Stimulated activated CD4-positive, alpha-beta T cell treated with anti-CD3 and anti-CD28 coated beads, Interleukin-15, amount 100 ng/mL, for 48 hours (primary cell): ENCODE measurements around the gene C10orf95.

Experiments
- DNase-seq, 2 donors: peaks; one replicate each; pipeline ENCODE4 v3.0.0-alpha.2; 2020; ENCODE audit warnings: low read depth in 2 of 2

The C10orf95 gene

DNA sequence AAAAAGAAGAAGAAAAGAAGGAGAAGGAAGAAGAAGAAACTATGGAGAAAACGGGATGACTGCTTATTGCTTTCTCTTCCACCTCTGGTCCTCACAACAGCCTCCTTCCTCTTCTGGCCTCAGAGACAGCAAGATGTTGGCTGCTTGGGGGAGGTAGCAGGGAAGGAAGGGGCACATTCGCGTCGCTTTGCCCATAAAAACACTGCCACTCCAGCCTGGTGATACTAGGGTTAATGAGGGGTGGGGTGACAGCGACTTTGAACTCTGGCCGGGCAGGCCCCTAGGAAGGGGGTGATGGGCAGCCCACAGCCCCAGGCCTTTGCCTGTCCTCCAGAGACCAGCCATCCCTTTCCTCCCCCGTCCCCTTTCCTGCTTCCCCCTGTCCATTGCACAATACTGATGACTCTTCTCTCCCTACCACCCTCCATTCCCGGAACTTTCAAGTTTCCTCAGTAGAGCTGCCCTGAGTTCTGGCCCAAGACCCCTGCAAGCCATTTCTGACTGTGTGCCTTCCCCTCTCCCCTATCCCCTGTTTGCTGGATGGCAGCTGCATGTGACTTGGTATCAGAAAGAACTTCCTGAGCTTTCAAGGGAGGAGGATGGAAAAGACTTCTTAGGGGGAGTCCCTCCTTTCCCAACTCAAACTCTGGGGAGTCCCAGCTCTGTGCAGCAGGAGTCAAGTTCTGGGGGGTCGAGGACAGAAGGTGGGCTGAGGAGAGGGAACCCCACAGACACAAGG is 16.8 kb downstream of the C10orf95 start:
- no peak for DNase-seq

DNA sequence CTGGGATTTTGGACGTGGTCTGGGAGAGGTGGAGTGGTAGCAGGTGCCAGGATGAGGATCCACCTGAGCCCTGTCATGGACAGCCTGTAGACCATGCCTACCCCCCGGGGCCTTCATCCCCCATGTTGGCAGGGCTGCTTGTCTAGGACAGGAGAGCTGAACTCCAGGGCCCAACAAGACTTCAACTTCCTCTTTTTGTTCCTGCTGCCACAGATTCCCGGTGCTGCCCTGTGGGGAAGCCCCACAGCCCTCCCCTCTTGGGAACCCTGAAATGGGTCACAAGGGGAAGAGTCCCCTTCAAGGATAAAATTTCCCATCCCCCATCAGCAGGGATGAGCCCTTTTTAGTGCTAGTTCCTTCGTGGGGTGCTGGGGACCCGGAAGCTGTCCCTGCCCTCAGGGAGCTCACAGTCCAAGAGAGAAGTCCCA is 17.7 kb downstream of the C10orf95 start:
- DNase-seq = no peak

DNA sequence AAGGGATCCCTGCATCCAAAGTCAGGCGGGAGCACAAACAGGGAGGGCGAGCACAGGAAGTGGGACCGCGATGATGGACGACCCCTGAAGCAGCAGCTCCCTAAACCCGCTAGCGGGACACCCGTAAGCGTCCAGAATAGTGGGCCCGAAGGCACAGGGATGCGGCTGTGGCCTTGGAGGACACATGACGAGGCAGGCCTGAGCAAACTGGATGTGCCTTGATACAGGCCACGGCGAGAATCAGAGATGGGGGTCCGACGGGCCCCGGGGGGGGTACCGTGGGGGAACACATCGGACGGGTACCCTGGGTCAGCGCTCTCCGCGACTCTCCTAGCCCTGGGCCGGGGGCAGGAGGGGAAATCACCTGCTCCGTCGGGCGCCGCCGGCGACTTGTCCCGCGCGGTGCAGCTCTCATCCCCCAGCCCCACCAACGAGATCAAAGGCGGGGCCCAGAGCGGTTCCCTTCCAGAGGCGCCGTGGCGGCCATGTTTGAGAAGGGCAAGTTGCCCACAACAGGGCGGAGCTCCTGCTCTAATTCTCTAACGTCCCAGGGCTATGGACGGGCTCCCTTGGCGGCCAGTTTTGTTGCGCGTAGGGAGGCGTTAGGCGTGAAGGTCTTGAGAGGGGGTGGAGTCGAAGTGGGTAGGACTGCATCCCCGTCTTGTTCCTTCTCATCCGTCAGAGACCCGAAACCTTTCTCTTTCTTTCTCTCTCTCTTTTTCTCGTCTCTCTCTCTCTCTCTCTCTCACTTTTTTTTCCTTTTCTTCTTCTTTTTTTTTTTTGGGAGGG is 19.0 kb downstream of the C10orf95 start, which contains the start of gene CUEDC2:
TSS of gene CUEDC2 (minus strand) at position 413 of the 789 bp plus-strand sequence. CDS start 7,386 bp downstream, outside the sequence.
- DNase-seq = peak; percentile 93 to 97

DNA sequence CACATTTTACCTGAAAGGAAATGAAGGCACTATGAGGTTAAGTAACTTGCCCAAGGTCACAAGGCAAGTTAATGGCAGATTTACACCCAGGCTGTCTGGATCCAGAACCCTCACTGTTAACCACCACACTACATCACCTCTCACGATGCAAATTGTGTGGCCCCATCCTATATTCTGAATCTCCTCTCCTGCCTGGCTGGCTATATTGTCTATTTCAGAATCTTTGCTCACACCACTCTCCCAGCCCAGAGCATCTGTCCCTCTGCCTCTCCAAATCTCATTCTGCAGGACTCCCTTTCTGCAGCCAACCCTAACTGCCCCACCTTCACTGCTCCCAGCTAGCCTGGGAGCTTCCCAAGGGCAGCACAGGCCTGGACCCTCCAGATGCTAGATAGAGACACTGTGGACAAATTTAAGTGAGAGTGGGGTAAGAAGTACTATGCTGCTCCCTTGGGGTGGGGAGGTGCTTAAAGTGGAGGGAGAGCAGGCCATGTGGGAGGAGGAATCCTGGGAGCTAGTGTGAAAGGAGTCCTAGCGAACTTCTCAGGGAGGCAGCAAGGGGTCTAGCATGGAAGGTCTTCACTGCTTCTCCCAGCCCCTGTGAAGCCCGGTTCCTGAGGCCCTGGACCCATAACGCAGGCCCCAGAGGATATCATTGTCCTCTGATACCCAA is 19.8 kb downstream of the C10orf95 start:
- DNase-seq = no peak

DNA sequence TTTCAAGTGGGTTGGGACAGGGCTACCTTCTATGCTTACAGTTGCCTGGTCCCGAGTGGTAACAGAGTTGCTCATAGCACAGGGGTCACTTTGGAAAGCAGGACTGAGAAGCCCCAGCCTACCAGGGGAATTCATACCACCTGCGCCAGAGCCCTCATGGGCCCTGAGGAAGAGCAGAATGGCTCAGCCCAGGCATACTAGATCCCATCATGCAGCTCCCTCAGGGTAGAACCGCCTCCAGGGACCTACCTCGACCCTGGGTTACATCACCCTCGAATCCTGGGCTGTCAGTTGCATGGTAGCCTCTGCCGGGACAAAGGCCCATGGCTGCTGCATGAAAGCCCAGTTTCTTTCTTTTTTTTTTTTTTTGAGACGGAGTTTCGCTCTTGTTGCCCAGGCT is 21.9 kb downstream of the C10orf95 start:
- no peak for DNase-seq

DNA sequence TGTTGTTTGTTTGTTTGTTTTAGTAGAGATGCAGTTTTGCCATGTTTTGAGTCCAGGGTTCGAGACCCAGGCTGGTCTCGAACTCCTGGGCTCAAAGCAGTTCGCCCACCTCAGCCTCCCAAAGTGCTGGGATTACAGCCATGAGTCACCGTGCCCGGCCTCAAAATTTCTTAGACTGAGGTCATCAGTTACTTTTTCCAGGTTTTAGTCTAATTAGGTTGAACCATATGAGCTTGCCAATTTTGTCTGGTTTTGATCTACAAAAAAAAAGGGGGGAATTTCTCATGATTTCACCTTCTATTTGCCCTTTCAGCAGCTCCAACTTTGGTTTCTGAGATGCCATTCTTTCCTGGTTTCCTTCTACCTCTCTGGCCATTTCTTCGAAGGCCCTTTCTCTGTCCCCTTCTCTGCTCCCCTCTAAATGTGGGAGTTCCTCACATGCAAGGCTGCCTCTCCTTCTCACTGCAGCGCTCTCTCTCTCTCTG is 24.5 kb downstream of the C10orf95 start:
- DNase-seq = no peak

DNA sequence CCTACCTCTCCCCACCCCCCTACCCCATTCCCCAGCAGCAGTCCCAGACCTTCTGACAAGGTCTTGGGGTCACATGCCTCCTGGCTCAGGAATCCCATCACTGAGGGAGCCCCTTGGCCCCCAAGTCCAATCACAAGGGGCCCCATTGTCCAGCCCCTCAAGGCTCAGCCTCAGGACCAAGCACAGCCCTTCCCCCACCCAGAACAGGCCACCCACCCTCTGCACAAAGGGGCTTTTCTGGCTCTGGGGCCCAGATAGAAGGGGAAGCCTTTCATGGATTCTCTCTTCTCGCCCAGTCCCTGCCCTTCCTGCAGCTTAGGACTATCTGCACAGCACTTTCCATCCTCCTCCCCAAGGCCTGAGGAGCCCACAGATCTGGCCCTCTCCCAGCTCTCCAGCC is 25.9 kb downstream of the C10orf95 start:
- no peak for DNase-seq

DNA sequence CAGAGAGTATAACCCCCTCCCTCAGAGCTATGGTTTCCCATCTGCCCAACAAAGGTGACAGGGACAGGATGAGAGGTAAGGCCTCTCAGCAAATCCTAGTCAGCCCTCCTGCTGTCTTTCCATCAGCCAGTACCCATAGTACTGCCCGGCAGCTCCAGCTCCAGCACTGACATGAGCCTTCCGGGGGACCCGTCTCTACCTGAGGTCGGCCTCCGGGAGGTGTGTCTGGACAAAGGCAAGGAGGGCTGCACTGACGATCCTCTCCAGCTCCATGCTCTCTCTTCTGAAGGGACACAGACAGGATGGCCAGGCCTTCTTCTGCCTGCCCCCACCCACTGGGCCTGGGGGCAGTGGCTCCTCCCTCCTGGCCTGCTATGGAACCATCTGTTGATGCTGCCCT is 26.4 kb downstream of the C10orf95 start:
- DNase-seq = no peak

DNA sequence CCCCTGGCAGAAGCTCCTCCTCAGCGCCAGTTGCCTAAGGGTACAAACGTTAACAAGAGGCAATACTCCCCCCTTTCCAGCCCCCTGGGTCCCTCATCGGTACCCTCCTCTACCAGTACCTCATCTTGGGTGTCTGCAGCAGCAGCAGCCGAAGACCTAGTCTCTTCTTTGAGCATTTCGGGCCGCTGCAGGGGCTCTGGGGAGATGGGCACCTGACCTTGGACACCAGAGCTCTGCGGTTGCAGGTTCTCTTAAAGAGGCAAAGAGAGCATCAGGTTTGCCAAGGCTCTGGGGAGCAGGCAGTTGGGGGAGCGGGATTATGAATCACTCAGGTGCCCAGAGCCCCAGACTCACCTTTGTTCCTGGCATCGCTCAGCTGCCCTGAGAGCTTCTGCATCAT is 27.2 kb downstream of the C10orf95 start:
- DNase-seq = no peak

DNA sequence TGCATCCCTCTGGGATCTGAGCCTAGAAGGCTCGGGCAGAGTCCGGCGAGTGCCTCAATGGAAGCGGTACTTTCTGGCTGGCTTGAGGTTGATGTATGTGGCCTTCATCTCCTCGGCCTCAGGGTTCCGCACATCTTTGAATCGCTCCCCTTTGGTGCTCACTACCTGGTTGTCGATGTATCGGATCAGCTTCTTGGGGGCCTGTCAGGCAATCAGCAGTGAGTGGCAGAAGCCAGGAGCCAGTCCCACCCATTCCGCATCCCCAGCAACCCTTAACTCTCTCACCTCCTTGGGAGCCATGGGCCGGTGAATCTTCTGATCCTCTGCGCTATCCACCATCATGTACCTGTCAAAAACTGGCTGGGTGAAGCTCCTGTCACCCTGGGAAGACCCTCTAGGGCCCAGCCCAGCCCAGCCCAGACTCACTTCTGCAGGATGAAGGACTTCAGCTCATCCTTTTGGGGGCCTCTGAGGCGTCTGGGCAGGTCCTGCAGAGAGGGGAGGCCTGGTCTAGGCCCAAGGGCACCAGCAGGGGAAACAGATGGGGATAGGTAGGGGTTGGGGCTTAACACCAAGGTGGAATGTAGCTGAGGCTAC is 27.9 kb downstream of the C10orf95 start:
- no peak for DNase-seq

DNA sequence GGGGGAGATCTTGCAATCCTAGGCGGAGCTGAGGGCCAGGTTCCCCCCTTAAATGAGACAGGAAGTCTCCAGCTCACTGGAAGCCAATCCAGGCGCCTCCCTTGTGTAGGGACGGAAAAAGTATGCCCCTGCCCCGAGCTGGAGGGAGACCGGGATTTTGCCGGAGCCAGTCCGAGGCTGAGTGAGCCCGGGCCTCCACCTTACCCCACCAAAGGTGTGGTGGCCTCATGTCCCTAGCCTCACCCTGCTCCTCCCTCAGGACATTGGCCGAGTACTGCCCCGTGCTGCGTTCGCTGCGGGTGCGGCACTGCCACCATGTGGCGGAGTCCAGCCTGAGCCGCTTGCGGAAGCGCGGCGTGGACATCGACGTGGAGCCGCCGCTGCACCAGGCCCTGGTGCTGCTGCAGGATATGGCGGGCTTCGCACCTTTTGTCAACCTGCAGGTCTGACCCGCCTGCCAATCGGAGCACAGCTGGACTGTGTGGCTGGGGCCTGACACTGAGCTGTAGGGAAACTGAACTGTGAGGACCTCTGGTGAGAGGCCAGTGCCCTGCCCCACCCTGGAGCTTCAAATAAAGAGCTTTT is 28.7 kb downstream of the C10orf95 start:
- DNase-seq = peak in 1 of 2 donors; percentile 45

DNA sequence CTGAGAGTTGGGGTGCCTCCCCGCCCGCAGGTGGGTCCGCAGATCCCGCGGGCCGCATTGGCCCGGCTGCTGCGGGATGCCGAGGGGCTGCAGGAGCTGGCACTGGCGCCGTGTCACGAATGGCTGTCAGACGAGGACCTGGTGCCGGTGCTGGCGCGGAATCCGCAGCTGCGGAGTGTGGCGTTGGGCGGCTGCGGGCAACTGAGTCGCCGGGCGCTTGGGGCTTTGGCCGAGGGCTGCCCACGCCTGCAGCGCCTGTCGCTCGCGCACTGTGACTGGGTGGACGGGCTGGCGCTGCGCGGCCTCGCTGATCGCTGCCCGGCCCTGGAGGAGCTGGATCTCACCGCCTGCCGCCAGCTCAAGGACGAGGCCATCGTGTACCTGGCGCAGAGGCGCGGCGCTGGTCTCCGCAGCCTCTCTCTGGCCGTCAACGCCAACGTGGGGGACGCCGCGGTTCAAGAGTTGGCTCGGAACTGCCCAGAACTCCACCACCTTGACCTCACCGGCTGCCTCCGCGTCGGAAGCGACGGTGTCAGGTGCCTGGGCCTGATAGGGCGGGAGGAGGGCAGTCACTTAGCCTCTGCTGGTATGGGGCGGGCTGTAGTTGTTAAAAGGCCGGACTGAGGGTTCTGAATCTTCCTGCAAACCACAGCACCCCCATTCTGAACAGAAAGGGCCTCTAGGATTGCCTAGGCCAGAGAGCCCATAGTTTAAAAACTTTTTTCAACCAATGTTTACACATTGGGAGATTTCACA is 29.4 kb downstream of the C10orf95 start:
- no peak for DNase-seq

DNA sequence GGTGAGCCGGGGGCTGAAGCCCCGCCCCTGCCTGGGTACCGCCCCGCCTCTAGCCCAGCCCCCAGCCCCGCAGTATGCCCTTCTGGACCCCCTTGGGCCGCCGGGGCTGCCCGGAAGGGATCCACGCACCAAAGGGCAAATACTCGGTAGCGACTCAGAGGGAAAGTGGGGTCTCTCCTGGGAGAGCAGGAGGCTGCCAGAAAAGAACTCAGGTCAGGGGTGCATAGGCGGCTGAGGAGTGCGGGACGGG is 29.9 kb downstream of the C10orf95 start:
- DNase-seq = no peak

DNA sequence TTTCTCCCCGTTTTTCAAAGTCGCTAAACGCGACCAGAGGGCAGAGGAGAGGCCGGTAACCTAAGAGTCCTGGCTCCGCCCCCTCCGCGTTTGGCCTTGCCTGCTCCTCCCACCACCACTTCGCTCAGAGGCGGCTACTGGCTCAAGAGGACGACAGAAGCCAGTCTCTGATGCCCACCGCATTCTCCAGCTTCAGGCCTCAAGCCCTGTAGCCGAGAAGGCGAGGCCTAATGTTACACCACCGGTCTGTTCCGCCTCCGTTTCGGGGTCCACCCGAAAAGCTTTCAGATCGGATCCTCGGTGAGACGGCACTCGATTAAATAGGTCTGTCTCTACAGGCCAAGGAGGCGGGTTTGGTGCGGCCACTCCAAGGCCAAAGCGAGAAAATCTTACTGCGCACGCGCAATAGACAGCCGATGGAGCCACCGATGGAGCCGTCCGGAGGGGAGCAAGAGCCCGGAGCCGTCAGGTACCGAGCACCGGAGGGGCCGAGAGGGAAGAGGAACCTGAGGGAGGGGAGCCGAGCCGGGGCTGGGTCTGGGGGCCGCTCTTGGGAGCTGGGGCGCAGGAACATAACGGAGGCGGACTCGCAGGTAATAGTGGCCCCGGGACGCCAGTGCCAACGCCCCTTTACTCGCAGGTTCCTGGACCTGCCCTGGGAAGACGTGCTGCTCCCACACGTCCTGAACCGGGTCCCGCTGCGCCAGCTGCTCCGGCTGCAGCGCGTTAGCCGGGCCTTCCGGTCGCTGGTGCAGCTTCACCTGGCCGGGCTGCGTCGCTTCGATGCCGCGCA is 30.4 kb downstream of the C10orf95 start, which contains the start of gene FBXL15:
TSS of gene FBXL15 (plus strand) at position 123 of the 793 bp plus-strand sequence. CDS start at position 417, 294 bp downstream.
- peak; percentile 93 to 97 for DNase-seq

DNA sequence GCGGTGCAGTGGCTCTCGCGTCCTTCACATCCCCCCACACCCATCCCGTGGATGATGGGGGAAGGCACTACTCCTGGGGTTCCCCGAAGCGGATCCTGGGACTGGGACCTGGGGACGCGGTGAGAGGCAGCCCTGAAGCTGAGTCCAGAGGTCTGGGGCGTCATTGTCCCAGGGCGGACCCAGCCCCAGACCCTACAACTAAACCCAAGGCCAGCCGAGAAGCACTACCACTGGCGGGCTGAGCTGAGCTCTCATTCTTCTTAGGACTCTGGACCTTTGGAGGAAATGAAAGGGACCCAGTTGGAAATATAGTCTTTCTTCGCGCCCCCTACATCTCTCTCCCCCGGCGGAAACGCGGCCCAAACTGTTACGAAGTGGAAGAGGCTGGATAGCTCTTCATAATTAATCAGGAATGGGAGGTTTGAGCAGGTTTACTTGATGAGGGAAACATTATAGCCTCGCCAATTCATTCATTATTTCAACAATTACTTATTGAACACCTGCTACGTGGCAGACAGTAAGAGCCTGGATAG is 31.1 kb downstream of the C10orf95 start:
- DNase-seq = no peak

DNA sequence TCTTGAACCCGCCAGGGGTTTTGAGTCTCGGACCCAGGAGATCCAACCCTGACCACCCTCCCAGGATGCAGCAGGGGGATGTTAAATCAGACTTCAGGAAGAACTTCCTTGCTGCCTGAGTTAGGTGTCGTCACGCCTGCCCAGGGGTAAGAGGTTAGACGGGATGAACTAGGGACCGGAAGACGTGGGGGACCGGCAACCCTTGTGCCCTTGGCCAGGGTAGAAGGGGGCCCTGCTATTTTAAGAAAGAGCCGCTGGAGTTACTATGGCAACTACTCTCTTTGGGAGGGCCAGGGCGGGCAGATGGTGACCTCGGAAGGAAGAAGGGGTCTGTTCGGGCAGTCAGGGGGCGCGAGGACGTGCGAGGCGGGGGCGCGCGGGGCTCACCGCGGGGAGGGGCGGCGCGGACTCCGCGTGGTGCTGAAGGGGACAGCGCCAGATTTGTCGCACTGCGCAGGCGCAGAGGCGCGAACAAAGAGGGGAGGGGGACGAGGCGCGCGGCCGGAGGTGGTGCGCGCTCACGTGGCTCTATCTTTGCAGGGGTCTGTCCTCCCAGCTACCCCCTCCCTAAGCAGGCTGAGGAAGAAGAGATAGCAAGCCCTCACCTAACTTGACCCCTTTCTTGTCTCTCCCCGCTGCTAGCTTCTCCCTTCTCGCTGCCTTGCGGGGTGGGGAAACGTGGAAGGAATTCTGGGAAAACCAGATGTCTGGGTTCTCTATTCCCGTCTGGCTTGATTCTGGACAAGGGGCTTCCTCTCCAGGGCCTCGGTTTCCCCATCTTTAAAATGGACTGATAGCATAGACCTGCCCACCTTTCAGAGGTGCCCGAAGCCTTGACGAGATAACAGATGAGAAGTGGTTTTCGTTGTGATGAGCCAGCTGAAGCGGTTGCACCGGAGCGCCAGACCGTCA is 31.8 kb downstream of the C10orf95 start:
- DNase-seq = peak in 1 of 2 donors; percentile 59

DNA sequence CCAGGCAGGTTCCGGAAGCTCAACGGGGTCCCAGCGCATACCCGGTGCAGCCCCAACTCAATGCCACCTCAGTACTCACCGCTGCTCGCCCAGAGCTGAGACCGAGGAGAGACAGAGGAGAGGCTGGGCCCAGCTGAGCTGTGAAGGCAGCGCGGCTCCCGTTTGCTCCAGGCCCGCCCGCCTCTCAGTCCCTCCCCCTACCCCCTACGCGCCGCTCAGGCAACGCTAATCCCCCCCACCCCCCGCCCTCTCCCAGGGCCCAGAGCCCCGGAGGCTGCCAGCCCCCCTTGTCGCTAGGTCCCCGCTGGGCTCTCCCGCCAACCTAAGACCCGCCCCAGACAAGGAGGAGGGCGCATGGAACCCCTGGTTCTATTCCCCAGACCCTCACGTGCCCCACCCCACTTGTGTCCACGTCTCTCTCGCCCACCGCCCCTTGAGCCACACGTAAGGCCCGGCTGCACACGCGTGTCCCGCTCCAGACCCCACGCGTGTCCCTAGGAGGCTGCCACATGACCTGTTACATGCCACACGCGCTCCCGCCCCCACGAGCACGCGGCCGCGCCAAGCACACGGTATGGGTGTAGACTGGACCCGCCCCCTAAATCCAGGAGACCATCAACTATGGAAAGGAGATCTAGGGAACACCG is 32.6 kb downstream of the C10orf95 start, which contains the start of gene PSD:
TSS of gene PSD (minus strand) at position 164 of the 647 bp plus-strand sequence. CDS start 1,747 bp downstream, outside the sequence.
- DNase-seq = no peak

DNA sequence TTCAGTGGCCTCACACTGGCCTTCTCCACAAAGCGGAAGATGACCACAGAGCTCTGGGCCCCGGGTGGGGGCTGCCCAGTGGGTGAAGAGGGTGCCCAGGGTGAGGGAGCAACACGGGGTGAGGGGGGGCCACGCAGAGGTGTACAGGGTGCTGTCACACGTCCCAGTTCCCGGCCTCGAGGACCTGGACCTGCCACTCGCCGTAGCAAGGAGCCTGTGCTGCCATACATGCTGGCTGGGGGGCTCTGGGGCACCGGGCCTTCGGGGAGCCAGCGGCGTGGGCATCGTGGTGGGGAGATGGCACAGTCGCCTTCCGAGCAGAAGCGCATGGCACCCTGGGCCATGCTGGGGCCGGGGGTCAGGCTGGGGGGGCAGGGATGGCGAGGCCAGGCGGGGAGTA is 34.6 kb downstream of the C10orf95 start:
- no peak for DNase-seq
